ENCODE results near the gene CEACAM1.

- no peak for TF ChIP-seq CTCF (IDR thresholded peaks at IDR 0.05; ENCODE audit: low read length)
- TF ChIP-seq EZH2 (optimal IDR thresholded peaks at IDR 0.05; ENCODE audit: low read depth, low read length), result no peak
Measured at GRCh38 chr19:42555317-42555716, 27.0 kb upstream of the CEACAM1 start.
